Smooth muscle cell of the brain vasculature (primary cell): ENCODE data around the gene MAMDC2.
"Not testable (repeated sequence)": the region's sequence is repeated elsewhere in the genome, so short reads cannot be mapped to it uniquely, and the experiment has no call there.

Source experiments
- DNase-seq: peaks from one replicate; pipeline ENCODE4 v3.0.0-alpha.2; 2012; ENCODE audit warnings: low read depth, low spot score

Gene MAMDC2

GRCh38 chr9:70197216-70198044 lies 153.8 kb downstream of the MAMDC2 start:
- no peak for DNase-seq

GRCh38 chr9:70204743-70205142 lies 161.1 kb downstream of the MAMDC2 start:
- not testable (repeated sequence) for DNase-seq

DNA sequence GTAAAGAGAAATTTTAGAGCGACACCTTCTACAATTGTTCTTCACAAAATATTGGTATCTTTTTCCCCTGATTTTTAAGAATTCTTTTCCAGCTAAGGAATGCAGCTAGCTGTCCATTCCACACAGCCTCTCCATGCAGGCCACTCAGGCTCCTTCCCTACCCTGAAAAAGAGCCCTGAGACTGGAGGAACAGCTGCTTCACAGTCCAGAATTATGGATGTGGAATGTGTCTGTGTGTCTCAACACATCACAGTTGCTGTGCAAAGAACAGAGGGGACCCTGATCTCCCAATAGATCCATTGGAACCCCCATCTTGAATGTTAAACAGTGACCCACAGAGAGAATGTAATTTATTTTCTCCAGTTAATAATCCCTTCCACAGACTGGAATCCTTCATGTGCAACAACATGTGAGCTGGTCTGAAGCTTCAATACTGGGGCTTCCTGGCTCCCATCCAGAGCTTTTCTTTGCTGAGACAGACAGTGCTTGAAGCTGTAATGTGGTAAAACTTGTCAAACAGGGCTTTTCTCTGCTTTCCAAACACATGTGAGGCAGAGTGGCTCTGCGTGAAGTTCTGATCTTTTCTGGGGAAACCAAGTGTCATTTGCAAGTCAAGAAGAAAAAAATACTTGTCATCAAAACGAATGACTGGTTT lies 161.8 kb downstream of the MAMDC2 start:
- no peak for DNase-seq

DNA sequence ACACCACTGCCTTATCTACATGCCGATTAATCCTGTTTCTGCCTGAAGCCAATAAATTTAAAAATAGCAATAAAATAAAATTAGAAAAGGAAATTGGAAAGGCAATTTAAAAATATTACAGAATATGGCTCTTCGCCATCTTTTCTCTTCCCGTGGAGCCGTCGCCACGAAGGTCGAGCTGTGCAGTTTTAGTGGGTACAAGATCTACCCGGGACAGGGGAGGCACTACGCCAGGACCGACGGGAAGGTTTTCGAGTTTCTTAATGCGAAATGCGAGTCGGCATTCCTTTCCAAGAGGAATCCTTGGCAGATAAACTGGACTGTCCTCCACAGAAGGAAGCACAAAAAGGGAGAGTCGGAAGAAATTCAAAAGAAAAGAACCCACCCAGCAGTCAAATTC lies 173.4 kb downstream of the MAMDC2 start:
- no peak for DNase-seq

- DNase-seq: no peak
Measured at GRCh38 chr9:70218767-70219166, 175.1 kb downstream of the MAMDC2 start.

DNA sequence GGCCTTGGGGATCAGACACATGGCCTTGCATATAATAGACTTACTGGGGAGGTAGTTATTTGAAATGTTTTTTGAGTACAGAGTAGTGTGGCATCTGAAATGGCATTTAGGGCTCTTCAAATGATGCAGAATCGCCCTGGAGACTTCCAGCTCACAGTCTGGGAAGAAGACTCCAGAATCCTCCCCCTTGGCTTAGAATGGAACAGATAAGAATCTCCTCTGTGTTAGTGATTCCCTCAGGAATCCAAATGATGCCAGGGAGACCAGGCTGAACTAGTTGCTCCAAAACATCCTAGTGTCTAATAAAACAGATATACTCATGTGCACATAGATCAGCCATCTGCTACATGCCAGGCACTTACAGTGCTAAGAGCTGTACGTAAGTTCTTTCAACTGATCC lies 176.6 kb downstream of the MAMDC2 start:
- DNase-seq: no peak

DNA sequence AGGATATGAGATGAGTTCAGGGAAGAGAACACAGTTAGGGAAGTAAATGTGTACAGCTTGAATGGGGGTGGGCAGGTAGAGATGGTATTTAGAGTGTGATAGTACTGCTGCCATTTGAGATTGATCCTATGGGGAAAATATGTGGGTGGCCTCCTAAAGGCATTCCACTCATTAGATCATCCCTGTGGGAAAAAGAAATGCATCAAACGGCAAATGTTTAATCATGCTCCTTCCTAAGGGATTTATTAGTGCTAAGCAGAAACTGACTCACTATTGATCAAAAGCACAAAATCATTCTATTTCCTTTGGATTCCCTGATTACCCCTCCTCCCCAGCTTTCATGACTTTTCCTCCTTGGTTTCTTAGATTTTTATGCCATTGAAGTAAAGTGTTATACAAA lies 178.7 kb downstream of the MAMDC2 start:
- DNase-seq: no peak

DNA sequence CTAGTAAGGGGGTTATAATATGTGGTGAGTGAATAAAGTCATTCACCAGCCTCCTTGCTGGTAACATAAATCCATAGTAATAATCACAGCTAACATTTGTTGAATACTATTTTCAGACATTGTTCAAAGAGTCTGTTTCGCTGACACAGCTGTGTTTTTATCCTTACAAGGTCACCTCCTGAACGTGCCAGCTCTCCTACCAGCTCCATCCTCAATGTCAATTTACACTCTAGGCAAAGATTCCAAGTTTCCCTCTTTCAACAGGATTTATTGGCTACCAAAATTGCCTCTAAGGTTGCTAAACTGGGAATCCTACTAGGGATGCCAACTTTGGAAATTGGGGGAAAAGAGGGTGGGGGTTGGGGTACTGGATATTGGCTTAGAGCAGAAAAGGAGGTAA lies 184.5 kb downstream of the MAMDC2 start:
- DNase-seq: no peak

DNA sequence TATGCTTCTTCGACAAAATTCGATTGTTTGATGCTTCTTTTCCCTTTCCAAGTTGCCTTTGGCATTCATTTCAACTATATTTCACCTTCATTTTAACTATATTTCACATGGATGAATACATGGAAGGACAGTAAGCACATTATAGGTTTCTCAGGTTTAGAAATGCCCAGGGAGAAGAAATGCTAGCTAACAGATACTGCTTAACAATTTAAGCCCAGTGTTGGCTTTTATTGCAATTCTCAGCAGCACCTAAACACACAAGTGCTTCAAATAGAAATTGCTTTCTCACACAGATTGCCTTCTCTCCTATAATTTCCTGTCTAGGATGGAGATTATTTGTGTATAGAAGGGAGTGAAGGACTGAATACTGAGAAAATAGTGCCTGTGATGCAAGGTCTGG lies 185.0 kb downstream of the MAMDC2 start:
- DNase-seq: no peak

- DNase-seq: no peak
Measured at GRCh38 chr9:70229026-70229425, 185.4 kb downstream of the MAMDC2 start.

DNA sequence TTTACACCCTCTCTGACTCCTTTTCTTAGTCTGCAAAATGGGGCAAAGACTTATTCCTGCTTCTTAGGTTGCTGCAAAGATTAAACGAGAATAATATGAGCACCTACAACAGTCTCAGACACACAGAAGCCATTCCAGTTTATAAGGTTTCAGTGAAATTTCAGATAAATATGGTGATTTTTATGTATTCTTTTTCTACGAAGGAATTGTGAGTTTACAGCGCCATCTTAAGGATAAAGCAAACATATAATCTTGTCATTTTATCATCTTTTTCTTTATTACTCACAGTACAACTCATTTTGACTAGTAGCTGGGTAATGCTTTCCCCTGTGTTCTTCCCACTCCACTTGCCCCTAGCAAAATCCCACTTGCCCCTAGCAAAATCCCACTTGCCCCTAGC lies 185.9 kb downstream of the MAMDC2 start:
- DNase-seq: no peak

DNA sequence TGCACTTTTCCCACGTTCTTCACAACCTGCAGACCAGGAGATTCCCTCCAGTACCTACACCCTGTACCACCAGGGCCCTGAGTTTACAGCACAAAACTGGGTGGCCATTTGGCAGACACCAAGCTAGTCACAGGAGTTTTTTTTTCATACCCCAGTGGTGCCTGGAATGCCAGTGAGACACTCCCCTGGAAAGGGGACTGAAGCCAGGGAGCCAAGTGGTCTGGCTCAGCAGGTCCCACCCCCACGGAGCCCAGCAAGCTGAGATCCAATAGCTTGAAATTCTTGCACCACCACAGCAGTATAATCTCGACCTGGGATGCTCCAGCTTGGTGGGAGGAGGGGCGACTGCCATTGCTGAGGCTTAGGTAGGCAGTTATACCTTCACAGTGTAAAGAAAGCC lies 188.8 kb downstream of the MAMDC2 start:
- no peak for DNase-seq

GRCh38 chr9:70234208-70234607 lies 190.6 kb downstream of the MAMDC2 start:
- not testable (repeated sequence) for DNase-seq

DNA sequence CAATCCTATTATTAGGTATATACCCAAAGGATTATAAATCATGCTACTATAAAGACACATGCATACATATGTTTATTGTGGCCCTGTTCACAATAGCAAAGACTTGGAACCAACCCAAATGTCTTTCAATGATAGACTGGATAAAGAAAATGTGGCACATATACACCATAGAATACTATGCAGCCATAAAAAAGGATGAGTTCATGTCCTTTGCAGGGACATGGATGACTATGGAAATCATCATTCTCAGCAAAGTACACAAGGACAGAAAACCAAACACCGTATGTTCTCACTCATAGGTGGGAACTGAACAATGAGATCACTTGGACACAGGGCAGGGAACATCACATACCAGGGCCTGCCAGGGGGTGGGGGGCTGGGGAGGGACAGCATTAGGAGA lies 202.3 kb downstream of the MAMDC2 start:
- not testable (repeated sequence) for DNase-seq

GRCh38 chr9:70250221-70250620 lies 206.6 kb downstream of the MAMDC2 start:
- no peak for DNase-seq

- DNase-seq: no peak
Measured at GRCh38 chr9:70255486-70255885, 211.8 kb downstream of the MAMDC2 start.

DNA sequence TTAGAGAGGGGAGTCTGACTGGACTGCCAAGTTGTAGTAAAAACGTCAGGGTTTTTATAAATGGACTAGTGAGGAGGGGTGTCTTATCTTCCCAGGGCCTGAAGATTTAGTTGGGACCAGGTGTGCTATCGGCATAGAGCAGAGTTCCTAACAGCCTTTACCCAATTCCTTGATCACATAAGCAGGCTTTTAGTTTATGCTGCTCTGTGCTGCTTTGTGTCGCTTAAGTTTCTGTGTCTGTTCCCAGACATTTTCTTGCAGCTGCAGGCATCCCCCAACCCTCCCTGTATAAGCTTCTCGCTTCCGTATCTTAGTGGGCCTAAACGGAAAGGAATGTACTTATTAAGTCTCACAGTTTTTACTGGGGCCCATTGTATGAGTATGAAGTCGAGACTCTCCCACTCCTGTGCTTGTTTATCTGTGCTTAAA lies 212.5 kb downstream of the MAMDC2 start:
- DNase-seq: no peak

DNA sequence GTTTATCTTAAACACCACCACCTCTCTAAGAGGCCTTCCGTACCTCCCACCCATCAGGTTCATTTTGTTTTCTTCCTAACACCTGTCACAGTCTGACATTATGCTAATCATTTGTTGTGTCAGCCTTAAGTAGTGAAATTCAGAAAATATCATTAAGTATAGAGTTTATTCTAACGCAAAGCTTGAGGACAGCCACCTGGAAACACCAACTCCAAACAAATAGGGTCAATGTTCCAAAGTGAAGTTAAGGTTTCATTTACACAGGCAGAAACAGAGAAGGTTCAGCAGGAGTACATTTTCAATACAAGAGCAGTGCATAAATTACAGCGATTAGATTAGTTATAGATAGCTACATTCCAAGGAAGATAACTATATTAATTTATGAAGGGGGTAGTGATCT lies 213.9 kb downstream of the MAMDC2 start:
- DNase-seq: no peak

- DNase-seq: no peak
Measured at GRCh38 chr9:70257991-70258691, 214.5 kb downstream of the MAMDC2 start.

DNA sequence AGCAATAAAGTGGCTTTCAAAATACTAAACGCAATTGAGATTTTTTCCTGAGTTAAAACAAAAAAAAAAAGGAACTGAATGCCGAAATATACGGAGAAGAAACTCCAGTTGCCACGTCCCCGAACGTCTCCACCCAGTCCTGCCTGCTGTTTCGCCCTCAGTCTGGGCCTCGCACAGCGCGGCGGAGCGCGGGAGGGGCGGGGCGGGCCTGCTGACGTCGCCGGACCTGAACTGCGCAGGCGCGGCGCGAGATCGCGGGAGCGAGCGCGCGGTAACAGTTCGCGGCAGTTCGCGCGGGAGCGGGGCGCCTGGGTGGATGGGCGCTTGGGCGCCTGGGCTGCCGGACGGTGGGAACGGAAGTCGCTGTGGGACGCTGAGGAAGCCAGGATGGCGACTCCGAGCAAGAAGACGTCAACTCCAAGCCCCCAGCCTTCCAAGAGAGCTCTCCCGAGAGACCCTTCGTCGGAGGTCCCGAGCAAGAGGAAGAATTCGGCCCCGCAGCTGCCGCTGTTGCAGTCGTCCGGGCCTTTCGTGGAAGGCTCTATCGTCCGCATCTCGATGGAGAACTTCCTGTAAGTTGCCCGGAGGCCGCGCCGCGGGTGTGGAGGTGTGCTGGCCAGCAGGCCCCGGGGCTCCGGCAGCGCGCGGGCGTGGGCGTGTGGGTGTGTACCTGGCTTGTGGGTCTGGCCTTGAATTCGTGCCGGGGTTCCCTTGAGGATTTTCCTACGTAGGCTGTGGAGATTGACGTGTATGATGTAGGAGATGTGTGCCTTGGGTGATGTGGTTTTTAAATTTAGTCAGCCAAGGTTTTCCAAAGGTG lies 215.3 kb downstream of the MAMDC2 start, which contains the start of gene SMC5:
Gene SMC5, plus strand, starts transcription at position 287 of the 820 bp plus-strand sequence. Its CDS starts 101 bp downstream, at position 388.
- peak; percentile 86 for DNase-seq

DNA sequence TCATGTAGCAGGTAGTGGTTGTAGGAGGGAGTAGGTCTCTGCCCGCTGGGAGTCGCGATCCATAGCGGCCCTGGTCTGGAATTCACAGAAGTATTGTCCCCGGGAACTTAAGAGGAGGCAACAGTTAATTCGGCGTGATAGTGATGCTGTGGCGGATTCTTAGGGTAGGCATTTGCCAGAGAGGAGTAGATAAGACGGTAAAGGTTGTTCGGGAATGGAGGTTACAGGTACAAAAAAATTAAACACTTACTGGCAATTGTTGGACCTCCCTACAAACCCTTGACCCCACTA lies 215.8 kb downstream of the MAMDC2 start:
- DNase-seq: no peak

GRCh38 chr9:70260007-70260443 lies 216.4 kb downstream of the MAMDC2 start:
- DNase-seq: no peak
